ENCODE data around the gene DNAJC17.

Gene DNAJC17

GRCh38 chr15:40845511-40846284 lies 38.4 kb upstream of the DNAJC17 start:
- Histone ChIP-seq H3K36me3 (ENCODE audit: control insufficient read depth, insufficient read depth, low read length) (peaks cover 5% of the 10 kb centered on the region), H3K27ac (ENCODE audit: low read length) (no peak overlapping the region), H3K9me3 (ENCODE audit: control insufficient read depth, insufficient read depth, low read length) (no peaks in the 10 kb centered on the region), H3K27me3 (ENCODE audit: control insufficient read depth, insufficient read depth, low read length) (no peaks in the 10 kb centered on the region), H3K4me1 (ENCODE audit: control insufficient read depth, insufficient read depth, low read length) (peaks cover 14% of the 10 kb centered on the region), H3K4me3 (ENCODE audit: low read length) (no peak overlapping the region)
- no peak for DNase-seq (ENCODE audit: low read depth, low spot score)
- no CpG with 5 or more reads among the region's 8 CpGs for WGBS (ENCODE audit: insufficient coverage, insufficient read length)

- no peak overlapping the region for H3K27ac ChIP-seq (ENCODE audit: low read length)
- H3K27me3 ChIP-seq (ENCODE audit: control insufficient read depth, insufficient read depth, low read length) = no peaks in the 10 kb centered on the region
- no peak for DNase-seq (ENCODE audit: low read depth, low spot score)
- no peaks in the 10 kb centered on the region for H3K36me3 ChIP-seq (ENCODE audit: control insufficient read depth, insufficient read depth, low read length)
- WGBS (ENCODE audit: insufficient coverage, insufficient read length) = no CpG with 5 or more reads among the region's 12 CpGs
- peaks cover 14% of the 10 kb centered on the region for H3K4me1 ChIP-seq (ENCODE audit: control insufficient read depth, insufficient read depth, low read length)
- H3K4me3 ChIP-seq (ENCODE audit: low read length) = peak overlapping the region; percentile 67
- no peaks in the 10 kb centered on the region for H3K9me3 ChIP-seq (ENCODE audit: control insufficient read depth, insufficient read depth, low read length)
Measured at GRCh38 chr15:40845036-40845435, 37.8 kb upstream of the DNAJC17 start.

- no peak for DNase-seq (ENCODE audit: low read depth, low spot score)
Measured at GRCh38 chr15:40844696-40845030, 37.4 kb upstream of the DNAJC17 start.

GRCh38 chr15:40843885-40844695 lies 36.8 kb upstream of the DNAJC17 start, which contains the start of gene SPINT1:
Gene SPINT1, plus strand, starts transcription at chr15:40844048. Its CDS starts 507 bp downstream, at chr15:40844555.
- Histone ChIP-seq H3K27ac (ENCODE audit: low read length) (no peak within 1 kb of the TSS), H3K27me3 (ENCODE audit: control insufficient read depth, insufficient read depth, low read length) (no peaks in the 10 kb centered on the region), H3K4me1 (ENCODE audit: control insufficient read depth, insufficient read depth, low read length) (peaks cover 14% of the 10 kb centered on the region), H3K36me3 (ENCODE audit: control insufficient read depth, insufficient read depth, low read length) (no peaks in the 10 kb centered on the region), H3K9me3 (ENCODE audit: control insufficient read depth, insufficient read depth, low read length) (no peaks in the 10 kb centered on the region), H3K4me3 (ENCODE audit: low read length) (peak within 1 kb of the TSS; percentile 67)
- WGBS (ENCODE audit: insufficient coverage, insufficient read length) = no CpG with 5 or more reads among the region's 89 CpGs
- DNase-seq (ENCODE audit: low read depth, low spot score) = no peak

More at GRCh38 chr15:40844696-40845030, 37.4 kb upstream of the DNAJC17 start:
- no CpG with 5 or more reads among the region's 28 CpGs for whole genome bisulfite sequencing (ENCODE audit: insufficient coverage, insufficient read length)
- H3K27me3 ChIP-seq (ENCODE audit: control insufficient read depth, insufficient read depth, low read length) = no peaks in the 10 kb centered on the region
- H3K27ac ChIP-seq (ENCODE audit: low read length) = no peak overlapping the region
- H3K4me3 ChIP-seq (ENCODE audit: low read length) = peak overlapping the region; percentile 67
- peaks cover 14% of the 10 kb centered on the region for H3K4me1 ChIP-seq (ENCODE audit: control insufficient read depth, insufficient read depth, low read length)
- H3K36me3 ChIP-seq (ENCODE audit: control insufficient read depth, insufficient read depth, low read length) = no peaks in the 10 kb centered on the region
- no peaks in the 10 kb centered on the region for H3K9me3 ChIP-seq (ENCODE audit: control insufficient read depth, insufficient read depth, low read length)

GRCh38 chr15:40843261-40843884 lies 36.1 kb upstream of the DNAJC17 start:
- no CpG with 5 or more reads among the region's 34 CpGs for WGBS (ENCODE audit: insufficient coverage, insufficient read length)
- H3K4me3 ChIP-seq (ENCODE audit: low read length) = peak overlapping the region; percentile 67
- H3K27ac ChIP-seq (ENCODE audit: low read length) = no peak overlapping the region
- H3K4me1 ChIP-seq (ENCODE audit: control insufficient read depth, insufficient read depth, low read length) = peaks cover 14% of the 10 kb centered on the region
- no peaks in the 10 kb centered on the region for H3K9me3 ChIP-seq (ENCODE audit: control insufficient read depth, insufficient read depth, low read length)
- H3K36me3 ChIP-seq (ENCODE audit: control insufficient read depth, insufficient read depth, low read length) = no peaks in the 10 kb centered on the region
- no peaks in the 10 kb centered on the region for H3K27me3 ChIP-seq (ENCODE audit: control insufficient read depth, insufficient read depth, low read length)
- no peak for DNase-seq (ENCODE audit: low read depth, low spot score)

- Histone ChIP-seq H3K27ac (ENCODE audit: low read length) (no peak overlapping the region), H3K4me1 (ENCODE audit: control insufficient read depth, insufficient read depth, low read length) (peaks cover 4% of the 10 kb centered on the region; the same call in 1 of the 2 replicates), H3K4me3 (ENCODE audit: low read length) (no peak overlapping the region), H3K9me3 (ENCODE audit: control insufficient read depth, insufficient read depth, low read length) (no peaks in the 10 kb centered on the region), H3K27me3 (ENCODE audit: control insufficient read depth, insufficient read depth, low read length) (no peaks in the 10 kb centered on the region), H3K36me3 (ENCODE audit: control insufficient read depth, insufficient read depth, low read length) (no peaks in the 10 kb centered on the region)
- WGBS (ENCODE audit: insufficient coverage, insufficient read length) = no CpG with 5 or more reads among the region's 2 CpGs
- no peak for DNase-seq (ENCODE audit: low read depth, low spot score)
Measured at GRCh38 chr15:40841741-40842140, 34.5 kb upstream of the DNAJC17 start.

- Histone ChIP-seq H3K27ac (ENCODE audit: low read length) (no peak overlapping the region), H3K9me3 (ENCODE audit: control insufficient read depth, insufficient read depth, low read length) (no peaks in the 10 kb centered on the region), H3K27me3 (ENCODE audit: control insufficient read depth, insufficient read depth, low read length) (no peaks in the 10 kb centered on the region), H3K4me1 (ENCODE audit: control insufficient read depth, insufficient read depth, low read length) (no peaks in the 10 kb centered on the region), H3K36me3 (ENCODE audit: control insufficient read depth, insufficient read depth, low read length) (no peaks in the 10 kb centered on the region), H3K4me3 (ENCODE audit: low read length) (no peak overlapping the region)
- no peak for DNase-seq (ENCODE audit: low read depth, low spot score)
- WGBS (ENCODE audit: insufficient coverage, insufficient read length) = no CpG with 5 or more reads among the region's 5 CpGs
Measured at GRCh38 chr15:40838756-40839155, 31.5 kb upstream of the DNAJC17 start.

- no peak for DNase-seq (ENCODE audit: low read depth, low spot score)
- Histone ChIP-seq H3K27me3 (ENCODE audit: control insufficient read depth, insufficient read depth, low read length) (no peaks in the 10 kb centered on the region), H3K27ac (ENCODE audit: low read length) (no peak overlapping the region), H3K4me1 (ENCODE audit: control insufficient read depth, insufficient read depth, low read length) (no peaks in the 10 kb centered on the region), H3K36me3 (ENCODE audit: control insufficient read depth, insufficient read depth, low read length) (no peaks in the 10 kb centered on the region), H3K4me3 (ENCODE audit: low read length) (no peak overlapping the region), H3K9me3 (ENCODE audit: control insufficient read depth, insufficient read depth, low read length) (no peaks in the 10 kb centered on the region)
- no CpG with 5 or more reads among the region's 1 CpG for WGBS (ENCODE audit: insufficient coverage, insufficient read length)
Measured at GRCh38 chr15:40836020-40836419, 28.7 kb upstream of the DNAJC17 start.

- no peak for DNase-seq (ENCODE audit: low read depth, low spot score)
- Histone ChIP-seq H3K9me3 (ENCODE audit: control insufficient read depth, insufficient read depth, low read length) (no peaks in the 10 kb centered on the region), H3K36me3 (ENCODE audit: control insufficient read depth, insufficient read depth, low read length) (no peaks in the 10 kb centered on the region), H3K4me3 (ENCODE audit: low read length) (no peak overlapping the region), H3K27ac (ENCODE audit: low read length) (no peak overlapping the region), H3K4me1 (ENCODE audit: control insufficient read depth, insufficient read depth, low read length) (no peaks in the 10 kb centered on the region), H3K27me3 (ENCODE audit: control insufficient read depth, insufficient read depth, low read length) (no peaks in the 10 kb centered on the region)
Measured at GRCh38 chr15:40832903-40833302, 25.6 kb upstream of the DNAJC17 start.

- Histone ChIP-seq H3K36me3 (ENCODE audit: control insufficient read depth, insufficient read depth, low read length) (no peaks in the 10 kb centered on the region), H3K4me1 (ENCODE audit: control insufficient read depth, insufficient read depth, low read length) (no peaks in the 10 kb centered on the region), H3K4me3 (ENCODE audit: low read length) (no peak overlapping the region), H3K9me3 (ENCODE audit: control insufficient read depth, insufficient read depth, low read length) (no peaks in the 10 kb centered on the region), H3K27me3 (ENCODE audit: control insufficient read depth, insufficient read depth, low read length) (no peaks in the 10 kb centered on the region), H3K27ac (ENCODE audit: low read length) (no peak overlapping the region)
- no CpG with 5 or more reads among the region's 1 CpG for WGBS (ENCODE audit: insufficient coverage, insufficient read length)
- DNase-seq (ENCODE audit: low read depth, low spot score) = no peak
Measured at GRCh38 chr15:40831861-40832260, 24.6 kb upstream of the DNAJC17 start.

All from iPS DF 6.9 (cell line).